Trophoblast cell (in vitro differentiated cells and primary cell): Measurements from ENCODE around the gene PPFIA2.

Experiments
- DNase-seq, 2 donors: peaks; one replicate each; pipeline ENCODE4 v3.0.0-alpha.2; 2016
- H2AFZ ChIP-seq: 2 replicates; pipeline ENCODE4 v1.6.1; 2013; ENCODE audit warnings: low read length, moderate library complexity, mild to moderate bottlenecking; ENCODE audit not compliant: insufficient read depth, poor library complexity
- H2AK5ac ChIP-seq: 2 replicates; pipeline ENCODE4 v1.6.1; 2013; ENCODE audit warnings: mild to moderate bottlenecking, low read length
- H2BK120ac ChIP-seq: 2 replicates; pipeline ENCODE4 v1.6.1; 2013; ENCODE audit warnings: low read length, mild to moderate bottlenecking, moderate library complexity; ENCODE audit not compliant: insufficient read depth, poor library complexity
- H2BK12ac ChIP-seq: 2 replicates; pipeline ENCODE4 v1.6.1; 2013; ENCODE audit warnings: mild to moderate bottlenecking, low read length, moderate library complexity
- H2BK5ac ChIP-seq: 2 replicates; pipeline ENCODE4 v1.6.1; 2013; ENCODE audit warnings: low read length, low read depth, moderate library complexity, mild to moderate bottlenecking; ENCODE audit not compliant: poor library complexity
- H3K14ac ChIP-seq: 2 replicates; pipeline ENCODE4 v1.6.1; 2013; ENCODE audit warnings: mild to moderate bottlenecking, low read length
- H3K18ac ChIP-seq: 2 replicates; pipeline ENCODE4 v1.6.1; 2013; ENCODE audit warnings: mild to moderate bottlenecking, low read length
- H3K23ac ChIP-seq: 2 replicates; pipeline ENCODE4 v1.6.1; 2013; ENCODE audit warnings: low read length
- H3K27ac ChIP-seq: 2 replicates; pipeline ENCODE4 v1.5.1; 2013; ENCODE audit warnings: low read depth, mild to moderate bottlenecking, inconsistent platforms, low read length, moderate library complexity
- H3K27me3 ChIP-seq: 2 replicates; pipeline ENCODE4 v1.6.1; 2013; ENCODE audit warnings: inconsistent platforms, mild to moderate bottlenecking, low read length, moderate library complexity; ENCODE audit not compliant: insufficient read depth
- H3K36me3 ChIP-seq, 2 experiments: 1 replicate in 1 of 2; 2 replicates in 1 of 2; pipeline ENCODE4 v1.6.1; 2013; ENCODE audit warnings: low read length in 2 of 2, mild to moderate bottlenecking in 2 of 2, moderate library complexity in 1 of 2; ENCODE audit not compliant: insufficient read depth in 2 of 2, control insufficient read depth in 1 of 2
- H3K4ac ChIP-seq: 2 replicates; pipeline ENCODE4 v1.6.1; 2013; ENCODE audit warnings: low read depth, mild to moderate bottlenecking, low read length, moderate library complexity
- H3K4me1 ChIP-seq, 2 experiments: 1 replicate in 1 of 2; 2 replicates in 1 of 2; pipeline ENCODE4 v1.6.1; 2013; ENCODE audit warnings: low read length in 2 of 2, mild to moderate bottlenecking in 2 of 2, moderate library complexity in 1 of 2; ENCODE audit not compliant: insufficient read depth in 2 of 2, control insufficient read depth in 1 of 2
- H3K4me2 ChIP-seq: 2 replicates; pipeline ENCODE4 v1.6.1; 2013; ENCODE audit warnings: inconsistent platforms, mild to moderate bottlenecking, low read length, moderate library complexity
- H3K4me3 ChIP-seq: 2 replicates; pipeline ENCODE4 v1.5.1; 2013; ENCODE audit warnings: mild to moderate bottlenecking, low read depth, low read length, inconsistent platforms
- H3K79me1 ChIP-seq: one replicate; pipeline ENCODE4 v1.6.1; 2013; ENCODE audit warnings: low read length
- H3K79me2 ChIP-seq: 2 replicates; pipeline ENCODE4 v1.6.1; 2013; ENCODE audit warnings: low read length, mild to moderate bottlenecking; ENCODE audit not compliant: control insufficient read depth, insufficient read depth, poor library complexity
- H3K9ac ChIP-seq: 2 replicates; pipeline ENCODE4 v1.6.1; 2013; ENCODE audit warnings: mild to moderate bottlenecking, low read length
- H3K9me3 ChIP-seq: 2 replicates; pipeline ENCODE4 v1.6.1; 2013; ENCODE audit warnings: low read depth, mild to moderate bottlenecking, control low read depth, inconsistent platforms, low read length; ENCODE audit not compliant: insufficient read depth
- H4K12ac ChIP-seq: 2 replicates; pipeline ENCODE4 v1.6.1; 2013; ENCODE audit warnings: low read depth, mild to moderate bottlenecking, low read length, moderate library complexity
- H4K8ac ChIP-seq: 2 replicates; pipeline ENCODE4 v1.6.1; 2013; ENCODE audit warnings: low read depth, mild to moderate bottlenecking, low read length, moderate library complexity
- H4K91ac ChIP-seq: one replicate; pipeline ENCODE4 v1.6.1; 2013; ENCODE audit warnings: low read depth, mild to moderate bottlenecking, low read length, moderate library complexity
- WGBS: extraction: QIAGEN DNeasy Blood & Tissue Kit; methylation state at CpG from one replicate; pipeline ENCODE4 v1.1.7; 2013; ENCODE audit warnings: missing lambda C conversion rate; ENCODE audit not compliant: insufficient read length, insufficient coverage; ENCODE audit errors: extremely low coverage; 5-methylcytosine and 5-hydroxymethylcytosine counted together

Gene PPFIA2

DNA sequence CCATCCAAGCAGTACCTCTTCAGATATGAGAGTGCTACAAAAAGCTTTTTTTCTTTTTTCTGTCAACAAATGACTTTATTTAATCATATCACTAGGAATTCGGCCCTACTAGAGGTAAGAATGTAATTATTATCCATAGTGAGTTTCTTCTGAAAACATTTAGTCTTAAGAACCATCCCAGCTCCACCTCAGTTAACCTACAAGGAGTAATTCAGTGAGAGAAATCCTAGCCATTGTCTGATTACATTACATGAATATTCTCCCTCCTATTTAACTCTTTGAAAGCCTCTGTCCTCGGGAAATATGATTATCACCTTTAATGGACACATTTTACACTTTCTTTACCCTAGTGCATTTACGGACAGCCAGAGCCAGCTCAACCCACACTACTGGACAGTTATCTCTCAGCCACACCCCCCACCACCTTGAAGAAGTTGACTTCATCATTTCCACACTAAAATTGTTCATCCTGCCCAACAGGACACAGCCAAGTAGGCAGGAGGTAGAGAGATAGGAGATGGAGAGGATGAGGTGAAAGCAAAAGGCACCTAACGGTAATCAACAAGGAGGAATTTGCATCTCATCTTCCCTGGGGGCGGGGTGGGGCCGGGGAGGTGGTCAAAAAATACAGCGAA is 1.3 kb downstream of the PPFIA2 start:
- Histone ChIP-seq H4K12ac (no peak overlapping the region), H3K9me3 (no peaks in the 10 kb centered on the region), H2BK12ac (no peak overlapping the region), H3K4ac (no peak overlapping the region), H3K4me1 (peaks cover 6 to 7% of the 10 kb centered on the region in 2 experiments), H2BK120ac (no peak overlapping the region), H3K79me1 (no peaks in the 10 kb centered on the region), H4K8ac (no peak overlapping the region), H3K79me2 (no peaks in the 10 kb centered on the region), H3K9ac (no peak overlapping the region), H2AK5ac (no peak overlapping the region), H3K36me3 (no peaks in the 10 kb centered on the region), H3K27me3 (peaks cover 20% of the 10 kb centered on the region), H4K91ac (no peak overlapping the region), H3K4me2 (peak overlapping the region; percentile 62), H2BK5ac (no peak overlapping the region), H3K4me3 (no peak overlapping the region), H3K23ac (no peak overlapping the region), H2AFZ (no peak overlapping the region), H3K27ac (no peak overlapping the region), H3K14ac (no peak overlapping the region), H3K18ac (no peak overlapping the region)
- DNase-seq, result no peak
- WGBS, result no CpG with 5 or more reads among the region's 7 CpGs

GRCh38 chr12:81729781-81730180 is 29.4 kb downstream of the PPFIA2 start:
- Histone ChIP-seq H4K8ac (no peak overlapping the region), H2BK5ac (no peak overlapping the region), H3K14ac (no peak overlapping the region), H3K27ac (no peak overlapping the region), H2BK12ac (no peak overlapping the region), H3K36me3 (no peaks in the 10 kb centered on the region), H3K79me2 (no peaks in the 10 kb centered on the region), H4K12ac (no peak overlapping the region), H3K9ac (no peak overlapping the region), H3K23ac (no peak overlapping the region), H2AK5ac (no peak overlapping the region), H2BK120ac (no peak overlapping the region), H3K9me3 (no peaks in the 10 kb centered on the region), H3K4me2 (no peak overlapping the region), H3K79me1 (no peaks in the 10 kb centered on the region), H3K4me3 (no peak overlapping the region), H2AFZ (no peak overlapping the region), H3K4ac (no peak overlapping the region), H4K91ac (no peak overlapping the region), H3K27me3 (no peaks in the 10 kb centered on the region), H3K18ac (no peak overlapping the region), H3K4me1 (no peaks in the 10 kb centered on the region)
- no CpG with 5 or more reads among the region's 2 CpGs for WGBS
- no peak for DNase-seq

DNA sequence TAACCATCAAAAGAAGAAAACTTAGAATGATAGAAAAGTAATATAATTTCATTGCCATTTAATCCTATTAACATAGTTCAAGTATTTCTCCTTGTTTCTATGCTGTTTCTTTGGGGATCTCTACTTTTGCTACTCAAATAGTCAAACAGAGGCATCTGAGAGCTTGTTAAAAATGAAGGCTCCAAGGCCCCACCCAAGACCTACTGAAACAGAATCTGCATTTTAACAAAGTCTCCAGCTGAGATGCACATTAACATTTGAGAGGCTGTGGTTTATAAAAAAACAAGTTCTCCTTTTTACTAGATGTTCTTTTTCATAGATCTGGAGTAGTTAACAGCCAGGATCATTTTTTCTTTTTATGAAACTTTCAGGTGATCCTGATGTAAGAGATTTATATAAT is 31.8 kb downstream of the PPFIA2 start:
- Histone ChIP-seq H3K4me1 (no peaks in the 10 kb centered on the region), H3K9ac (no peak overlapping the region), H3K27me3 (no peaks in the 10 kb centered on the region), H2BK5ac (no peak overlapping the region), H4K8ac (no peak overlapping the region), H2BK120ac (no peak overlapping the region), H3K79me1 (no peaks in the 10 kb centered on the region), H3K23ac (no peak overlapping the region), H3K18ac (no peak overlapping the region), H3K36me3 (no peaks in the 10 kb centered on the region), H3K4me2 (no peak overlapping the region), H3K4ac (no peak overlapping the region), H3K9me3 (no peaks in the 10 kb centered on the region), H2AK5ac (no peak overlapping the region), H2AFZ (no peak overlapping the region), H2BK12ac (no peak overlapping the region), H3K4me3 (no peak overlapping the region), H4K91ac (no peak overlapping the region), H4K12ac (no peak overlapping the region), H3K79me2 (no peaks in the 10 kb centered on the region), H3K27ac (no peak overlapping the region), H3K14ac (no peak overlapping the region)
- no peak for DNase-seq

GRCh38 chr12:81726634-81727033 is 32.5 kb downstream of the PPFIA2 start:
- H2AFZ ChIP-seq, result no peak overlapping the region
- H4K91ac ChIP-seq, result no peak overlapping the region
- no peak overlapping the region for H3K9ac ChIP-seq
- WGBS, result no CpG with 5 or more reads among the region's 1 CpG
- no peak overlapping the region for H4K8ac ChIP-seq
- no peak overlapping the region for H3K23ac ChIP-seq
- no peaks in the 10 kb centered on the region for H3K79me2 ChIP-seq
- H2BK5ac ChIP-seq, result no peak overlapping the region
- no peak overlapping the region for H2AK5ac ChIP-seq
- H3K14ac ChIP-seq, result no peak overlapping the region
- H3K79me1 ChIP-seq, result no peaks in the 10 kb centered on the region
- H2BK120ac ChIP-seq, result no peak overlapping the region
- H3K27ac ChIP-seq, result no peak overlapping the region
- no peak overlapping the region for H3K4ac ChIP-seq
- no peak overlapping the region for H2BK12ac ChIP-seq
- H3K36me3 ChIP-seq, result no peaks in the 10 kb centered on the region
- no peak overlapping the region for H3K18ac ChIP-seq
- DNase-seq, result no peak
- no peak overlapping the region for H3K4me2 ChIP-seq
- H3K27me3 ChIP-seq, result no peaks in the 10 kb centered on the region
- H4K12ac ChIP-seq, result no peak overlapping the region
- no peaks in the 10 kb centered on the region for H3K9me3 ChIP-seq
- H3K4me3 ChIP-seq, result no peak overlapping the region
- no peaks in the 10 kb centered on the region for H3K4me1 ChIP-seq
